NCI-H526 (cell line): ENCODE measurements around the gene ZNF789.
A peak's percentile ranks its signal among the peaks of the same experiment; 100 is the strongest.

Source experiments
- DNase-seq, 2 experiments: peaks; one replicate each; lab custom pipeline; 2025; lab: John Stamatoyannopoulos, UW

ZNF789 gene

DNA sequence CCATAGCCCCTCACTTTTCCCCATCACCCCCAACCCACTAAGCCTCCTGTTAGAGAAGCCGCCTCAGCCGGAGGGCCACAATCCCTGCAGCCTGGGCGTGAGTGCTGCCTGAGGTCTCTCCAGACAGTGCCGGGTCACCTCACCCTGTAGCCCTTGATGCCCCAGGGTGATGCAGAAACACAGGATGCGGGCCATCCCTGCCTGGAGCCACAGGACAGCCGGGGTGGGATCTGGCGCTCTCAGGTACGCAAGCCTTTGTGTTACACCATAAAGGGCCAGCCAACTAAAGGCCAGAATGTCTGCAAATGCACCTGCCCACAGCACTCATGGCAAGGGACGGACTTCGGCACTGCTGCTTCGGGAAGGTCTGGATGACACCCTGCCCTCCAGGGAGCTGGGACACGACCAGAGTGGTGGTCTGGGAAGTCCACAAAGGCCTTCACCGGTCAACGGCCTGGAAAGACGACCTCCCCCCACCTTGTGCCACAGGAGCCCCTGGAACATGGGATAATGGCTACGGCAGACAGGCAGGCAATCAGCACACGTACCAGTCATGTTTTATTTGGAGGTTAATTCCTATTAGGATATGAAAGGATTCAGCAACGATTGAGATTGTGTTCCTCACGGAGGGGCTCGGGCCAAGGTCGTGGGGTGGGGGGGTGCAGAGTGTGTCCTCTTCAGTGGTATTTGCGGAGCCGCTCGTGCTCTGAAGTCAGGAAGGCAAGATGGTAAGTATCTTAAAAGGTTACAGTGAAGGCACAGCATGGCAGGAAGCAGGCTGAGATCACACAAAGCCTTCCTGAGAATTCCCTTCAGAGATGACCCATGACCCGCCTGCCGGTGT, 14.8 kb upstream of the ZNF789 start:
- no peak for DNase-seq

DNA sequence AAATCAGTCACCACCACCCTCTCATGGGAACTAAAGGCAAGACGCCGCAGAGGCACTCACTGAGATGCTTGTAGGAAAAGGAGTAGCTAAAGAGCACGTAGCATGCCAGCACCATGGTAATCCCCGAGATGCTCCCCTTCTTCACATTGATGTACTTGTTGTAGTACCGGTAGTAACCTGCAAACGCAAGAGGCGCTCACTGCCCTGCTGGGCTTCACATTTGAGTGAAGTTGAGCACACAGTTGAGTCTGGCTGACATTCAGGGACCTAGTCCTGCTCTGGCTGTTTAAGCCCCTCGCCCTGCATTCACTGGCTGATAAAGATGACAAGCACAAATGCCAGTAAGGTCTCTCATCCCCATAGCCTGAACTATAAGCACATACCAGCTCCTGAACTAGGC, 13.6 kb upstream of the ZNF789 start:
- DNase-seq: peak in 1 of 2 experiments; percentile 53

DNA sequence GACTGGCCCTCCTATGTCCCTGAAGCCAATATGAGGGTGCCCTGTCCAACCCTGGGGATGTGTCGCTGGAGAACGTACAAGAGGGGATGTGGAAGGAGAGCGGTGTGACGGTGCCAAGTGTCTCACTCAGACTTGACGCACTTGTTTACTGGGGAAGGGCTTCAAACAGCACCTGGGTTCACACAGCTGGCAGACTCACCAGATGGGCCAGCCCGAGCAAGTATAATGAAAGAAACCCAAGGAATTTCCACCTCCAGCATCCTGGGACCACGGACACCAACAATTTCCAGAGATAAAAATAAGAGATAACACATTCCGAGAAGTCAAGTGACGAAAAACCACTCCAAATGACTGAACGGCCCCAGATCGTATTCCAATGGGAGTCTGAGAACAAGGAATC, 12.0 kb upstream of the ZNF789 start:
- no peak for DNase-seq

DNA sequence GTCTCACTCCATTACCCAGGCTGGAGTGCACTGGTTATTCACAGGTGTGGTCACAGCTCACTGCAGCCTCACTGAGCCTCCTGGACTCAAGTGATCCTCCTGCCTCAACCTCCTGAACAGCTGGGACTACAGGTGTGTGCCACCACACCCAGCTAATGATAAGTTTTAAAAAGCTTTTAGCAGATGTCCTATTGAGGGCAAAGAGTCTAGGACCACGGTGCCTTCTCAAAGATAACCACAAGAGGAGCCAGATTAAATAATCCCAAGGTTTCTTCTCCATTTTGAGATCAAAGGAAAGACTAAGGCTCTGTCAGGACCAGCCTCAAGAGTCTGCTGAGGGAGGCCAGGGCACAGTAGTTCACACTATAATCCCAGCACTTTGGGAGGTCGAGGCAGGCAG, 11.5 kb upstream of the ZNF789 start:
- no peak for DNase-seq

DNA sequence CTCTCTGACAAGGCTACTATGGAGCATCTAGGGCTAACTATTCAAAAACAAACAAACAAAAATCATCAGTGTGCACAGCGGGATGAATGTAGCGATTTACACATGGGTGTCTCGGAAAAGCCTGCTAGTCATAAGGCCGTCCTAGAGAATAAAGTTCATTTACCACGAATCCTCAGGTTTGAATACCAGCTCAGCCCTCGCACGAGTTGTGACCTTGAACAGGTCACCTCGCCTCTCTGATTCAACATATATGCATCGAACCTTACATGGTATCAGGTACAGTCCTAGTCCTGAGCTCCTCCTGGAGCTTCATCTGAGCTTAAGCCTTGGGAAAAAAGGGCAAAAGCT, 7.3 kb upstream of the ZNF789 start:
- DNase-seq: no peak

DNA sequence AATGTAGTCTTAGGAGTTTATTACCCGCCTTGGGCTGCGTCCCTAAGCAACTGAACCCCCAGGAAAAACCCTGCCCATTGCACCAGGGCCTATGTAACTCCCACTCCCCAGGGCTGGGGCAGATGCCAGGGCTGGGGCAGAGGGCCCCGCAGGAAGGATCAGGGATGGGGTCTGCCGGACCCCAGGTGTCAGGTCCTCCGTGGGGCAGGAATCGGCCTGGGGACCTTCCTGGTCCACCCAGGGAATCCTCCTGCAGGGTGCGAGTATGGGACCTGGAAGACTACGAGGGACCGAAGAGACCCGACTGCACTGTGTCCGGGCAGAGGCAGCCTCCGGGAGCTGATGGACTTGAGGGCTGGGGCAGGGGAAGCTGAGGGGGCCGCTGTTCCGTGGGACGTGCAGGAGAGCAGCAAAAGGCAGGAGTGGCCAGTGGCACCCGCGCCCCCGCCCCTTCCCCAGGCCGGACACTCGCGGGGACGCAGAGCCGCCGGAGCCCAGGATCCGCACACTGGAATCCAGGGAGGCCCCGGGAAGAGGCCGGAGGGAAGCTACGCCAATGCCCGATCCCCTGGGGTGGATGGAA, 4.3 kb upstream of the ZNF789 start:
- DNase-seq: no peak

DNA sequence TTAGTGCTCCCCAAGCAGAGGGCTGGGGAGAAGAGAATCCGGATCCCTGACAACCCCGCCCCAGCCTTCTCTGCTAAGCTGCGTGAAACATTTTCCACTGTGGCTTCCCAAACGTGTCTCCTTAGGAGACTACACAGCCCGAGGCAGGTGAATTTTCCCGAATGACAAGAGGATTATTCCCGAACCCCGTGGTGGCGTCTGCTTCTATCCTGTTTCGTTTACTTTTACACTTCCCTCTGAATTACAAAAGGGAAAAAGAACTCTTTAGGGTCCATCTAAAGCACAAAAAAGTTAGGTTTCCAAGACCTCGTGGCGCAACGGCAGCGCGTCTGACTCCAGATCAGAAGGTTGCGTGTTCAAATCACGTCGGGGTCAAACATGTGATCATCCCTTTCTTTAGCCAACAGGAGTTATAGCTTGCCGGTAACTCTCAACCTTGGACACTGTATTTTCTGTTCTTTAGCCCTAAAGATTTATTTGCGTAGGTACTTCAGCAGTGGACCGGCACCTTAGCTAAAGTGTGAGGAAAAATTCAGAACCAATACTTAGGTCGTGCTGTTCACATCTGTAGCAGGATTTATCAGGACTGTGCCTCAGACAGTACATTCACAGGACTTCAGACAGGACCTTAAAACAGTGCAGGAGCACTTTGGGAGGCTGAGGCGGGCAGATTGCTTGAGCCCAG, 3.2 kb upstream of the ZNF789 start:
- DNase-seq: no peak

DNA sequence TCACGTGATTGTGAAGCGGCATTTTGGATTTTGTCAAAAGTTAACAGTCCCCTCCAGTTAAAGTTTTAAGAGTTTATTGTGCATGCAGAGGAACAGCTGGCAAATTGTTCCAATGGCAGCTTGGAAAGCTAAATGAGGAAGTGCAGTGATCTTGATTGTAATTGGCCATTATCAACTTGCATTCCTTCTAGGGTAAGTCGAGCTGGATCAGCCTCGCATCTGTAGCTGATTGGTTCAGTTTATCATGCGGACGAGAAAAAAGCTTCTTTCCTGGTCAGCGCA, 566 bp downstream of the ZNF789 start:
- DNase-seq: peak in 1 of 2 experiments; percentile 34

DNA sequence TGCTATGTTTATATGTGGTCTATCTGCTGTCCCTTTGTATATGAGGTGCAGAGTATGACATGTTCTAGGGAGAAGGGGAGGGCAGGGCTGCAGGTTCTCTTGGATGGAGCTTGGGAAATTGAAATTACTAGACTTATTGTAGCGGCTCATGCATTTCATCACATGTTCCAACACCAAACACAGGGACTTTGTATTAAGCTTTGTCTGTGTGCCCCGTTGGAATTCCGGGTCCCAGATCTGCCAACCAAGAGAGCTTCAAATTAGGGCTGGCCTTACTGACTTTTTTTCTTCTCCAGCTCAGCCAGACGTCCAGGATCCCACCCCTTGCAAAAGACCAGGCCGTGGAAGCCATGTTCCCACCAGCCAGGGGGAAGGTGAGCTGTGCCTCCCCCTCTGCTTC, 3.4 kb downstream of the ZNF789 start:
- no peak for DNase-seq

DNA sequence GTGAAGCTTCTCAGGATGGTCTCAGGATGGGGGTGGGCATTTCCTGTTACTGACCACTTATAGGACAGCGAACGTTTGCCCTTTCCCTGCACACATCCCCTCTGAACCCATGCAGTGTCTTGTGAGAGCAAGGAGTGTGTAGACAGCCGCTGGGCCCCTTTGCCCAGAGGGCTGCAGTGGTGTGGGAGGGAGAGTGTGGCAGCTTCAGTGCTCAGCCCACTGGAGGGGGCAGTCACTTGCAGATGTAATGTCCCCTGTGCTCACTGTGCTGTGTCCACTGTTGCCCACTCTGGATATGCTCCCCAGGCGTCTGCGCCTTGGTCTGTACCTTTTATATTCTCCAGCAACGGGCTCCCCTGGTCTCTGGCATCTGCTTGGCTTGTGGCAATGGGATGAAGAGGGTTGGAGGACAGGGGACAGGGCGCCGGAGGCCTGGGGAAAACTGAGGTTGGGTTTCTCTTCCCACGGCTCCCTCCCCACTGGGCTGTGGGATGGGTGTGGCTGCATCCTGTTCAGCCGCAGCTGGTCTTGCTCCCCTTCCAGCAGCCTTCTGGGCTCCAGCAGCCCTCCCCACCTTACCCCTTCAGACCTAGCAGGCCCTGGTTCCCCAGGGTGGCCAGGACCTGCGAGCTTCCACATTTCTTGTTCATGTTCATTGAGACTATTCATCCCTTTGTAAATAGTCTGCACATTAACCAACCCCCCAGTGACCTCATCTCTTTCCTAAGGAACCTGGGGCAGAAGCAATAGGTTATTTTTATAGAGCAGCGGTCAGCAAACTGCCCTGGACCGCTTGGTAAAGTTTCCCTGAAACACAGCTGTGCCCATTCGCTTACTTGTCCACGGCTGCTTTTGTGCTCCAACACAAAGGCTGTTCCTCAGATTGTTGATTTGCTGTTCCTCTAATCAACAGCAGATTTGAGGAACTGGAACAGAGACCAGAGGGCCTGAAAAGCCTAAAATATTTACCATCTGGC, 6.1 kb downstream of the ZNF789 start:
- no peak for DNase-seq

DNA sequence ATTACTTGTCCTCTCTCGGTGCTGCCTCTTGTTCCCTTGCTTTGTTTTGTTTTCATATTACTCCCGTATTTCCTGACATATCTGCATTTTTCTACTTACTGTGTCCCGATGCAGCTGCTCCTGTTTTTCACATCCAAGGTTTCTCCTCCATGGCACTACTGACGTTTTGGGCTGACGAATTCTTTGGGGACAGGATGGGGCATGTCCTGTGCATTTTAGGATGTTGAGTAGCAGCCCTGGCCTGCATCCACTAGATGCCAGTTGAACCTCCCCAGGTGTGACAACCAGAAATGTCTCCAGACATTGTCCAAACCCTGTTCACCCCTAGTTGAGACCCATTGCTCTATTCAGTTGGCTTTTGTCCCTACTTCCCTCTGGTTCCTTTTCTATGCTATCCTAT, 12.4 kb downstream of the ZNF789 start:
- no peak for DNase-seq

DNA sequence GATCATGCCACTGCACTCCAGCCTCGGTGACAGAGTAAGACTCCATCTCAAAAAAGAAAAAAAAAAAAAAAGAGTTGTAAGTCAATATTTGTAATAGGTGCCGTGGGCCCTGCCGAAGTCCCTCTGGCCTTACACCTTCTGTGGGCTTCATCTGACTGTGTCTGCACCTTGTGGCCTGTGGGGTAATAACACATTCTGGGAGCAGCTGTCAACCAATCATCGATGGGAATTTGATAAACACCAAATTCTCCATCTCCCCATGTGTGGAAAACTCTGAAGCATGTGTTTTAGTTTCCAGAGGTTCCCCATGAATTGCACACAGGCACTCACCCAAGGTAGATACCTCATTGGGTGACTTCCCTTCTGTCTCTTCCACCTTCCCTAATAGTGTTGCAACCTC, 16.5 kb downstream of the ZNF789 start:
- DNase-seq: no peak

DNA sequence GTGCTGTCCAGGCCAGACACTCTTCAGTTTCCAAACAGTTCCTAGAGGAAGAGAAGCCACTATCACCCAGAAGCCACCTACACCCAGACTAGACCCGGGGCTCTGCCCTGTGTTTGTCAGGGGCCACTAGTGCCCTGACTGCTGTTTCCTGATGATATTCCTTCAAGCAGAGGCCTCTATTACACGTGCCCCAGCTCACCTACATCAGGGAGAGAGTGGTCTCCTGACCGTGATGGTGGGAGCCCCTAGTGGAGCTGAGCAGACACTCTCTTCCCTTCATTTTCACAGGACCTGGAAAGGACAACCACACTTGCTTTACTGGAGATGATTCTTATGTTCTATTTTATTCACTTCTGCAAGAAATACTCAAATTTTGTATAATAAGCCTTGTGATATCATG, 18.2 kb downstream of the ZNF789 start:
- DNase-seq: no peak

DNA sequence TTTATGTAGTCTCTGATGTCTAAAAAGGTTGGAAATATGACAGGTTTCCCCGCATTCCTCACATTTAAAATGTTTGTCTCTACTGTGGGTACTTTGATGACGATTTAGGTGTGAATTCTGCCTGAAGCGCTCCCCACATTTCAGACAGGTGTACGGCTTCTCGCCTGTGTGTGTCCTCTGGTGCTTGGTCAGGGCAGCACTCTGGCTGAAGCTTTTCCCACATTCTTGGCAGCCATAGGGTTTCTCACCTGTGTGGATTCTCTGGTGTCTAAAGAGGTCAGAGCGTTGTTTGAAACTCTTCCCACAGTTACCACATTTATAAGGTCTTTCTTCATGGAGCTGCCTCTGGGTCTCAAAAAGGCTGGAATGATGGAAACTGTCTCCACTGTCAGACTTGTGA, 21.1 kb downstream of the ZNF789 start:
- no peak for DNase-seq

DNA sequence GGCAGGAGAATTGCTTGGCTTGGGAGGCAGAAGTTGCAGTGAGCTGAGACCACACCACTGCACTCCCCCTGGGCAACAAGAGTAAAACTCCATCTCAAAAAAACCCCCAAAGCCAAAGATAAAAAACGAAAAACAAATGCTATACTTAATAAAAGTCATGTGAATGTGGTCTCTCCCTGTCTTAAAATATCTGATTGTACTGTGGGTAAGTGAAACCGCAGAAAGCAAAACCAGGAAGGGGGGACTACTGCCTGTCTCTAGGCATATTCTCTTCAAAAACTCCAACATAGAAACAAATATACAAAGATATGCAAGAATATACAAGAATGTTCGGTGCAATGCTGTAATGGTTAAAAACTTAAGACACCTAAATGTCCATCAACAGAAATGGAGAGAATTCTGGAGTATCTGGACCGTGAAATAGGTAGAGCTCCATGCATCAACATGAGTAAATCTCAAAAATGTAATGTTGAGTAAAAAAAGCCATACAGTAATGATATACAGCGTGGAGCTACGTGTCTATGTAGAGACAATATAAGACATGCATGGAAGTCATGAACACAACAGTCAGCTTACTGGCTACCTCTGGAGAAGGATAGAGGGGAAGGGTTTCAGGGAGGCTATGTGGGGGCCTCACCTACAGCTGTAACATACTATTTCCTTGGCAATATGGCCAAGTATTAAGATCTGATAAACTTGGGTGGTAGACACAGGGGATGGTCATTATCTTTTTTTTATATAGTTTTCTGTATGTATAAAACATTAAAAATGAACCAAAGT, 25.3 kb downstream of the ZNF789 start:
- DNase-seq: no peak

DNA sequence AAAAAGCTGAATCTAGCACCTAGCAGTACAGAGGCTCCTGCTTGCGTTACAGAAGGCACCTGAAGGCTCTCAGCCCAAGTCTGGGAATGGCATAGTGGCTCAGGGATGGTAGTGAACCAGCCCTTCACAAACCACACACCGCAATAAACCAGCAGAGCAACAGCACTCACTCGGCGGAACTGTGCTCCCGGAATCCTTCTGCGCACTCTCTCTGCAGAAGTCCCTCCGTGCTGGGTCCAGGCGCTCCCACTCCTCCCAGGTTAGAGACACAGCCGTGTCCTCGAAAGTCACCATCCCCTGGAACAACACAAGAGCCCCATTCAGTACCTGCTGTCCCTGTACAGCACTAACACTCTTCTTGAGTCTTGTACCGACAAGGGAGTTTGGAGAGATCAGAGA, 25.9 kb downstream of the ZNF789 start:
- peak in 1 of 2 experiments; percentile 22 for DNase-seq

DNA sequence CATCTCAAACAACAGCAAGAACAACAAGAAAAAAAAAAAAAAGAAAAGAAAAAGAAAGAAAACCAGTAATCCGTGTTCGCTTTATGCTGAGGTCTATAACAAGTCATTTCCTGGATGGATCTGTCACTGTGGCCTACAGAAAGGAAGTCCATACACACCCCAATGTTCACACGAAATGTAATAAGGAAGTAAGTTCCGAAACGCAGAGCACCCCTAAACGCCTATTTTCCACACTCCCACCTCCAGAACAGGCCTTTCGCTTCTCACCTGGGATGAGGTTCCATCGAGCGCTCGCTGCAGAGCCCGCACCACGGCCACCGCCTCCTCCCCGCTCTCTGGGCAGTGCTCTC, 26.7 kb downstream of the ZNF789 start:
- no peak for DNase-seq

DNA sequence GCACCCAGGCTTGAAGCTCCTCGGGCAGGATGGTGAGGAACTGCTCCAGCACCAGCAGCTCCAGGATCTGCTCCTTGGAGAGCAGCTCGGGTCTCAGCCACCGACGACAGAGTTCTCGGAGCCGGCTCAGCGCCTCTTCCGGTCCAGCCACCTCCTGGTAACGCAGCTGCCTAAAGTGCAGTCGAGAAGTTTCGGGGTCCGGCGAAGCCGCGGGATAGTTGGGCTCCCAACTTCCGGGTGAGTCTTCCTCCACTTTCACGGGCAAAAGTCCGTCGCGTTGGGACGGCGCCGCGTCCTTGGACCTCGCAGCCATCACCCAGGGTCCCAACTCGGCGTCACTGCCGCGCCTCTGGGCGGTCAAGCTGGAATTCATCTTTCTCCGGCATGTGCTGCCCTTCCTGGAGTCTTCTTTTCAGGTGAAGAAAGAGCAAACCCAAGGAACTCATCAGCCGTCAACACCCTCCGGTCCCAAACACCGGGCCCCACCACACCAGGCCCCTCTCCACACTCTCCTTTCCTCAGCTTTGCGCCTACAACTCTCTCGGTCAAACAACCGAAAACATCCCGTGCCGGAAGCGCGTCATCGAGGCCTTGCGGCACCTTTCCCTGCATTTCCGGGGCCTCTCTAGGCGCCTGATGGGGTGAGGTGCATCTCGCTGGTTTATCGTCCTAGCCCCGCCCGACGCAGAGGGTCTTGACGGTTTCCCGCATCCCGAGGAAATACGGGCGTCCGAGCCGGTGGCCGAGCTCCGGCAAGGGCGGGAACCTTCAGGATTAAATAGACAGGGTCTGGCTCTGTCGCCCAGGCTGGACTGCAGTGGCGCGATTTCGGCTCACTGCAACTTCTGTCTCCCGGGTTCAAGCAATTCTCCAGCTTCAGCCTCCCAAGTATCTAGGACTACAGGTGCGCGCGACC, 27.3 kb downstream of the ZNF789 start, which contains the start of gene ZNF394:
TSS of gene ZNF394 (minus strand) at position 561 of the 916 bp plus-strand sequence. CDS start at position 373, 188 bp downstream.
- peak; percentile 93 to 98 for DNase-seq

DNA sequence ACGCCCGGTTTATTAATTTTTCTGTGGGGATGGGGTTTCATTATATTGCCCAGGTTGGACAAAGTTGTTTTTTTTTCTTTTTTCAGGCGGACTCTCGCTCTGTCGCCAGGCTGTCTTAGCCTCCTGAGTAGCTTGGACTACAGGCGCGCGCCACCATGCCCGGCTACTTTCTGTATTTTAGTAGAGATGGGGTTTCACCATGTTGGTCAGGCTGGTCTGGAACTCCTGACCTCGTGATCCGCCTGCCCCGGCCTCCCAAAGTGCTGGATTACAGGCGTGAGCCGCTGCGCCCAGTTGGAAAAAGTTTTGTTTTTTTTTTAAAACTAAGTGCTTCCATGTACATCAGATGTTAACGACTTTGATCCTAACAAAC, 27.9 kb downstream of the ZNF789 start:
- DNase-seq: no peak

DNA sequence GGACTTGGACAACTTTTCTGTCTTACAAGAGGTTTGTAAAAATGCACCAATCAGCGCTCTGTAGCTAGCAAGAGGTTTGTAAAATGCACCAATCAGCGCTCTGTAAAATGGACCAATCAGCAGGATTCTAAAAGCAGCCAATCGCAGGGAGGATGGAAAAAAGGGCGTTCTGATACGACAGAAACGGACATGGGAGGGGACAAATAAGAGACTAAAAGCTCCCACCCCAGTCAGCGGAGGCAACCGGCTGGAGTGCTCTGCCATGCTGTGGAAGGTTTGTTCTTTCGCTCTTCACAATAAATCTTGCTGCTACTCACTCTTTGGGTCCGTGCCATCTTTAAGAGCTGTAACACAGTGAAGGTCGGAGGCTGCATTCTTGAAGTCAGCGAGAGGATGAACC, 28.5 kb downstream of the ZNF789 start:
- DNase-seq: peak in 1 of 2 experiments; percentile 9

DNA sequence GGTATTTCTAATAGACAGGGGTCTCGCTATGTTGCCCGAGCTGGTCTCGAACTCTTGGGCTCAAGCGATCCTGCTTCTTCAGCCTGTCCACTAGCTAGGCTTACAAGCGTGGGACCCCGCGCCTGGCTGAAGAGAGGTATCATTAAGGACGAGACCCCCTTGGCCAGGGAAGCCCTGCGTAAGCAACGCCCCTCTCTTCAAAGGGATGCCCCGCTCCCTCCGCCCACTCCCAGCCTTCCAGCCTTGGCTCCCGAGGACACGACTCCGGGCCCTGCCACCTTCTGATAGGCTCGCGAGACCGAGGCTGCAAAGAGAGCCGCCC, 31.6 kb downstream of the ZNF789 start:
- DNase-seq: no peak
